ENCODE measurements around the gene WNT2. TPM values are rescaled to one million over a fixed set of nuclear protein-coding genes. Genes with fewer than 3 reads are reported as not detected.

The WNT2 gene
- total and polyA plus RNA-seq, 11 donors = 0.09 to 1.2 (median 0.20) TPM; not detected in 3

- Histone ChIP-seq H3K27me3 (no peaks in the 10 kb centered on the region), H3K9me3 (no peaks in the 10 kb centered on the region), H3K27ac (no peak overlapping the region), H3K4me1 (no peaks in the 10 kb centered on the region), H3K4me3 (no peak overlapping the region), H3K36me3 (no peaks in the 10 kb centered on the region)
- intact Hi-C loops (cut with DNase I) = loop anchor here in 1 of 10 donors (1.0 to 10.0 kb wide), 2 partner anchors 13 to 61 kb away; no protein-coding TSS in a partner anchor
- DNase-seq = no peak
- 76 to 84% (median 78%) methylated on average over 5 of the region's 5 CpGs for WGBS, 4 donors
- no peak for ATAC-seq
- TF ChIP-seq POLR2A (IDR thresholded peaks at IDR 0.05) = no peak
- TF ChIP-seq, protein P1, sequence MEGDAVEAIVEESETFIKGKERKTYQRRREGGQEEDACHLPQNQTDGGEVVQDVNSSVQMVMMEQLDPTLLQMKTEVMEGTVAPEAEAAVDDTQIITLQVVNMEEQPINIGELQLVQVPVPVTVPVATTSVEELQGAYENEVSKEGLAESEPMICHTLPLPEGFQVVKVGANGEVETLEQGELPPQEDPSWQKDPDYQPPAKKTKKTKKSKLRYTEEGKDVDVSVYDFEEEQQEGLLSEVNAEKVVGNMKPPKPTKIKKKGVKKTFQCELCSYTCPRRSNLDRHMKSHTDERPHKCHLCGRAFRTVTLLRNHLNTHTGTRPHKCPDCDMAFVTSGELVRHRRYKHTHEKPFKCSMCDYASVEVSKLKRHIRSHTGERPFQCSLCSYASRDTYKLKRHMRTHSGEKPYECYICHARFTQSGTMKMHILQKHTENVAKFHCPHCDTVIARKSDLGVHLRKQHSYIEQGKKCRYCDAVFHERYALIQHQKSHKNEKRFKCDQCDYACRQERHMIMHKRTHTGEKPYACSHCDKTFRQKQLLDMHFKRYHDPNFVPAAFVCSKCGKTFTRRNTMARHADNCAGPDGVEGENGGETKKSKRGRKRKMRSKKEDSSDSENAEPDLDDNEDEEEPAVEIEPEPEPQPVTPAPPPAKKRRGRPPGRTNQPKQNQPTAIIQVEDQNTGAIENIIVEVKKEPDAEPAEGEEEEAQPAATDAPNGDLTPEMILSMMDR (IDR thresholded peaks at IDR 0.05) = no peak
Measured at GRCh38 chr7:117285826-117286225, 37.0 kb downstream of the WNT2 start.

- intact Hi-C loops (cut with DNase I) = loop anchor here in 1 of 10 donors (10.0 kb wide), 1 partner anchor 60 kb away; no protein-coding TSS in a partner anchor
- 85 to 95% (median 89%) methylated on average over 5 of the region's 5 CpGs for WGBS, 4 donors
- no peaks in the 10 kb centered on the region for H3K27me3 ChIP-seq
- H3K9me3 ChIP-seq = no peaks in the 10 kb centered on the region
- no peak overlapping the region for H3K4me3 ChIP-seq
- DNase-seq (no peak), ATAC-seq (no peak)
- TF ChIP-seq POLR2A (IDR thresholded peaks at IDR 0.05) = no peak
- TF ChIP-seq, protein P1 (IDR thresholded peaks at IDR 0.05) = no peak
- peaks cover 0 to 3% (median 0%) of the 10 kb centered on the region in 12 donors for H3K4me1 ChIP-seq
- H3K36me3 ChIP-seq = no peaks in the 10 kb centered on the region
- H3K27ac ChIP-seq = no peak overlapping the region
Measured at GRCh38 chr7:117284692-117285091, 38.2 kb downstream of the WNT2 start.

DNA sequence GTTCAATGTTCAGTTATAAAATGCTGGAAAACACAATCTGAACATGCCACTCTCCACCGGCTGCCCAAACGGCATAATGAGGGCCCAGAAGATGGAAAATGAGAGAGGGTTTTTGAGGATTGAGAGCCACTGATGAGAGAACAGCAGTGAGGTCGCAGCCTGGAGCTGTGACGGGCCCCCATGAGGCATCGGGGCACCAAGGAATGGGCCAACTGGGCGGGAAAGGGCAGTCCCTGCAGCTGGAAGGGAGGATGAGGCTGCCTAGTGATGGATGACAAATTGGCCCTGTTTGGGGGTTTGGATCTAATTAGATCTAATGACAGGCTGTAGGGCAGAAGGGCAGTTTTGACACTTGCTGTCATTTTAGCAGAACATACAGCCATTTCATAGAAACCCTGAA, 39.1 kb downstream of the WNT2 start:
- no peak for DNase-seq

GRCh38 chr7:117283371-117283770, 39.5 kb downstream of the WNT2 start:
- H3K9me3 ChIP-seq = no peaks in the 10 kb centered on the region
- no peak overlapping the region for H3K27ac ChIP-seq
- peaks cover 0 to 3% (median 0%) of the 10 kb centered on the region in 12 donors for H3K4me1 ChIP-seq
- 65 to 79% (median 73%) methylated on average over 3 of the region's 3 CpGs for WGBS, 4 donors
- intact Hi-C loops (cut with DNase I) = loop anchor here in 1 of 10 donors (10.0 kb wide), 1 partner anchor 59 kb away; no protein-coding TSS in a partner anchor
- no peaks in the 10 kb centered on the region for H3K27me3 ChIP-seq
- no peaks in the 10 kb centered on the region for H3K36me3 ChIP-seq
- DNase-seq (no peak), ATAC-seq (no peak)
- no peak overlapping the region for H3K4me3 ChIP-seq
- TF ChIP-seq POLR2A (IDR thresholded peaks at IDR 0.05) = no peak
- TF ChIP-seq, protein P1 (IDR thresholded peaks at IDR 0.05) = no peak

More for the DNA sequence above, 39.1 kb downstream of the WNT2 start:
- no peak overlapping the region for H3K27ac ChIP-seq
- H3K9me3 ChIP-seq = no peaks in the 10 kb centered on the region
- TF ChIP-seq, protein P1 (IDR thresholded peaks at IDR 0.05) = no peak
- no peak for TF ChIP-seq POLR2A (IDR thresholded peaks at IDR 0.05)
- peaks cover 0 to 3% (median 0%) of the 10 kb centered on the region in 12 donors for H3K4me1 ChIP-seq
- no peak overlapping the region for H3K4me3 ChIP-seq
- WGBS, 4 donors = 88 to 96% (median 90%) methylated on average over 6 of the region's 6 CpGs
- no peaks in the 10 kb centered on the region for H3K36me3 ChIP-seq
- ATAC-seq = no peak
- intact Hi-C loops (cut with DNase I) = loop anchor here in 1 of 10 donors (10.0 kb wide), 1 partner anchor 59 kb away; no protein-coding TSS in a partner anchor
- no peaks in the 10 kb centered on the region for H3K27me3 ChIP-seq
